NCI-H2196 treated with DMSO at 0.1 percent for 48 hours (cell line): ENCODE data around the gene FBN3.

ENCODE experiments used
- DNase-seq: peaks from one replicate; lab custom pipeline; 2025; ENCODE audit not compliant: unreplicated experiment; lab: John Stamatoyannopoulos, UW

Gene FBN3

GRCh38 chr19:8093740-8094139, 55.7 kb downstream of the FBN3 start:
- no peak for DNase-seq

GRCh38 chr19:8090950-8091349, 58.4 kb downstream of the FBN3 start:
- DNase-seq: no peak

- no peak for DNase-seq
These were observed 59.5 kb downstream of the FBN3 start for GRCh38 chr19:8089664-8090601.

GRCh38 chr19:8088752-8089663, 60.4 kb downstream of the FBN3 start:
- DNase-seq: no peak

- no peak for DNase-seq
These were observed 61.5 kb downstream of the FBN3 start for GRCh38 chr19:8087876-8088275.

- no peak for DNase-seq
These were observed 62.5 kb downstream of the FBN3 start for GRCh38 chr19:8086849-8087248.

GRCh38 chr19:8085598-8086408, 63.6 kb downstream of the FBN3 start:
- peak; percentile 30 for DNase-seq

GRCh38 chr19:8084152-8084551, 65.2 kb downstream of the FBN3 start:
- DNase-seq: no peak

- DNase-seq: no peak
These were observed 66.3 kb downstream of the FBN3 start for GRCh38 chr19:8083141-8083540.

GRCh38 chr19:8081569-8082550, 67.5 kb downstream of the FBN3 start:
- DNase-seq: no peak

- DNase-seq: no peak
These were observed 68.6 kb downstream of the FBN3 start for GRCh38 chr19:8080832-8081231.

- no peak for DNase-seq
These were observed 69.4 kb downstream of the FBN3 start for GRCh38 chr19:8079988-8080387.

- no peak for DNase-seq
These were observed 74.0 kb downstream of the FBN3 start for GRCh38 chr19:8075158-8076074.

- DNase-seq: no peak
These were observed 74.9 kb downstream of the FBN3 start for GRCh38 chr19:8074501-8074900.

- DNase-seq: no peak
These were observed 77.5 kb downstream of the FBN3 start for GRCh38 chr19:8071912-8072311.

- no peak for DNase-seq
These were observed 80.1 kb downstream of the FBN3 start for GRCh38 chr19:8069096-8069973.

GRCh38 chr19:8065875-8066261, 83.5 kb downstream of the FBN3 start:
- DNase-seq: no peak
